ENCODE results near the gene CTSA.
"Not testable (repeated sequence)": the region's sequence is repeated elsewhere in the genome, so short reads cannot be mapped to it uniquely, and the experiment has no call there.

CTSA gene

GRCh38 chr20:45867136-45867818 lies 23.9 kb upstream of the CTSA start:
- no peak for DNase-seq

DNA sequence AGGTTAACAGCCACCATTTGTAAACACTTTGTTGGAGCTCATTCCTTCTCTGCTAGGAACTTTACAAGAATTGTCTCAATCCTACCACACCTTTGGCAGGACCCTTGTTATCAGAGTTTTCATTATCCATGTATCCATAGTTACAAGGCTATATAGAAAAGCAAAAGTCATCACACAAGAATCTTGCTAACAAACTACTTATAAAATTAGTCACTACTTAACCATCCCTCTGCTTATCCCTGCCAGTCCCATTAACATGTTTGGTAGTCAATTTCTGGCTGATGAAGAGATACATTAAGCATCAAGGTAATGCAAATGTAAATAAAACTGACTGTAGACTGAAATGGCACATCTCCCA lies 23.3 kb upstream of the CTSA start:
- DNase-seq = no peak

DNA sequence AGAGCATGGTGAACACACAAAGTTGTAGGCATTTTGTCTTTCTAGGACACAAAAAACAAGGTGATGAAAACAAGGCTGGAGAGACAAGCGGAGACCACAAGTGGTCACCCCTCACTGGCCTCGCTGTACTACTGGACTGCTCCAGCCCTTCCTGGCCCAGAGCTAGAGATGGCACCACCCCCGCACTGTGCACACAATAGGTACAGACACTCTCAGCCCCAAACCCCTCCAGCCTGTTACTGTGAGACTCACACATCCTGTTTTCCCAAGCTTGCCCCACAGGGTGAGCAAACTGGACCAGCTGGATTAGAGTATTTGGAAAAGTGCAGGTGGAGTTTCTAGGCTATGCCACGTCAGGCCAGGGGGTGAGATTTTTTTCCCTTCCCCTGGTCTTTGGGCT lies 18.5 kb upstream of the CTSA start:
- no peak for DNase-seq

DNA sequence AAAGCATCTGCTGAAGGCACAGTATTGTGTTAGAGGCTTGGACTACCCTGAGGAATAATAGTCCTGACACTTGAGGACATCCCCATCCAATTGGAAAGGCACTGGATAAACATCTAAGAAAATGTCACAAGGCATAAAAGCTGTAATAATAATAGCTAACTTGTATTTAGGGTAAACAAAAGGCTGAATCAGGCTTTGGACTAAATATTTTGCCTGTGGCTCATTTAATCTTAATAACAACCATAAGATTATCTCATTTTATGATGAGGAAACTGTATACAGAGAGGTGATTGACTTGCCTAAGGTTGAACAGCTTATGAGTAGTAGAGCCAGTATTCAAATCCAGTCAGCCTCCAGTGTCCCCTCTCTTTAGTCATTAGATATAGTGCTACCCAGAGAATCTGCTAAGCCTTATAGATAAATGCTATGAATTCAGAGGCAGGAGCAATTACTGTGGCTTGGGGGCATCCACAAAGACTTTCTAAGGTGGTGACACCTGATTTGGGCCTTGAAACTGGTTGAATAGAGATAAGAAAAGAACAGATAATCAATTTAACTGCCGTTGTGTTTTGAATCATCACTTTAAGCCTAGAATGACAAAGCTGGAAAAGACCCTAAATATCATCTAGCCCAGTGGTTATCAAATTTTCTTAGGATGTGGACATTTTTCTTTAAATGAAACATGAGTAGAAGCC lies 17.6 kb upstream of the CTSA start:
- DNase-seq = no peak

- not testable (repeated sequence) for DNase-seq
Measured at GRCh38 chr20:45874104-45874481, 17.0 kb upstream of the CTSA start.

GRCh38 chr20:45874576-45874975 lies 16.6 kb upstream of the CTSA start:
- no peak for DNase-seq

DNA sequence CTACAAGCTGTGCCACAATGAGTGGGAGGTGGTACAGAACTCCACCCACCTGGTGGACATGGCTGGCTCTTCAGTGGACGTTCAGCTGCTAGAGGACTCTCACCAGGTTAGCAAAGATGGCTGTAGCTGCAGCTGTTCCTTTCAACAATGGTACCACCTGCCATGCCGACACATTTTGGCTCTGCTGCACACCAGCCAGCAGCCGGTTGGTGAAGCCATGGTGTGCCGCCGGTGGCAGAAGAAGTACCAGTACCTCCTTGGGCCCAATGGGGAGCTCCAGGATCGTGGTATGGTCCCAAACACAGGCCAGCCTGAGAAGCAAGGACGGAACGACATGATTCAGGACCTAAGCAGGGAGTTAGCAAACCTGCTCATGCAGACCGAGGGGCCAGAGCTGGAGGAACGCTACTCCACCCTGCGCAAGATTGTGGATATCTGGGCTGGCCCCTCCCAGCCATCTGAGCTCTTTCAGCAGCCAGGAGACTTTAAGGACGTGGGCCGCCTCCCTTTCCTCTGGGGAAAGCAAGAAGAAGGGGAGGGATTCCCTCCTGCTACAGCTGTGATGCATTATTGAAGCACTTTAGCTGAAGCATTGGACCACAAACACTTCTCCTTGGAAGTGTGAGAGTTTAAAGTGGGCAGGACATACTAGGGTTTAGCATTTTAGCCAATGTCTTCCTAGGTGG lies 12.9 kb upstream of the CTSA start:
- DNase-seq = no peak

DNA sequence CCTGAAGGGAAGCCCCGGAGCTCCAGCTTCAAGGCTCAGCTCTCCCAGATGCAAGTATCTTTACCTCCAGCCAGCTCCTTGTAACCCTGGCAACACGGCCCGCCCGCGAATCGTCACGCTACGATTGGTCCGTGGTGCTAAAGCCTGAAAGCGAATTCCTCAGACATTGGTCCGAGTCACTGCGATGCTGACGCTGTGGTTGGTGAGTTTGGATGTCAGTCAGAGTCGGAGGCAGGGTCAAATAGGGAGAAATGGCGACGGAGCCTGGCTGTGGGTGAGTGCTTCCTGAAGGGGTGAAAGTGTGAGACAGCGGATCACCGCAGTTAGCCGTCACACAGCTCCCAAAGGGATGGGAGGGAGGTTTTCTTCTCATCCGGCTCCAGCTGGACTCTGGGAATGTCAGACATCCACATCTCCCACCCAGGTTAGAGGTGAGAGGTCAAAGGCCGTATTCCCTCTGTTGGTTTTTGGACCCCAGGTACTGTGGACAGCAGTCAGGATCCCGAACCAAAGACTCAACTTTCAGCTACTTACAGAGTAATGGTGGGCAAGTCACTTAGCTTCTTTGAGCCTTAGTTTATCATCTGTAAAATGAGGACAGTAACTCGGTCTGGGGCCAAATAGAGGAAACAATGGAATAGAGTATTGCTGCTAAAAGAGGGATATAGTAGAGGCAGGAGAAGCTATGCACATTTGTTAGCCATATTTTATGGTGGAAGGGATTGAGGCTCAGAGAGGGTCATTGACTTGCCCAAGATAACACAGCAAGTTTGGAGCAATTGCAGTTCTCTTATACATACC lies 9.9 kb upstream of the CTSA start, which contains the start of gene ZSWIM1:
ZSWIM1 (plus strand) TSS at position 240 of the 801 bp plus-strand sequence. CDS start 1,366 bp downstream, outside the sequence.
- DNase-seq = peak; percentile 98

- DNase-seq = no peak
Measured at GRCh38 chr20:45882469-45883099, 8.6 kb upstream of the CTSA start.

GRCh38 chr20:45883100-45883469 lies 8.1 kb upstream of the CTSA start:
- DNase-seq = no peak

DNA sequence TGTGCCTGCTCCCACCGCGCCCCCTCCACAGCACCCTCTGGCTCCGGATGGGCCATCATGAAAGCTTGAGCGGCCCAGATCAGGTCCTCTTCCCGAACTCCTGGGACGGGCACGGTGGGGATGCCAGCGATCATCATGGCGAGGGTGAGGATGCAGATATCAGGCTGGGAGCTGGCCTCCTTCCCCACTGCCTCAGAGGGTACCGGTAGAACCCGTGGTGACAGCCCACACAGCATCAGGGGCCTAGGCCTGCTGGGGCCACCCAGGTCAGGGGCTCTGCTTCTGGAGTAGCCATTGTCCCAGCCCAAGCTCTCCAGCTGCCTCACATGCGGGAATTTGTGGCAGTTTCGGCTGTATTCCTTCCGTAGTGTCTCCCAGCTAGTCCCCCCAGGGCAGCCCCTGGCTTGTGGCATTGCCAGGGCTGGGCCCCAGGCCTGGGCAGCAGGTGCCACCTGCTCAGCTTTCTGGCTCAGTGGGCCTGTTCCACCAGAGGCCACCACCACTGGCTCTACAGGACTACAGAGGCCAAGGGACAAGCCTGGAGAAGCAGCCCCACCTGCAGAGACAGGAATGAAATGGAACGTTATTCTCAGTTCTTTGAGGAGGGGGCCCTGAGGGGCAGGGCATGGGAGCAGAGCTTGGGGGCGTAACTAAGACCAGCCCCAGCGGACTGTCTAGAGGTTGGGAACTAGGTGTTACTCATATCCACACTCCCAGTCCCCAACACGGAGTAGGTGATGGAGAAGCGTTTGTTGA lies 4.4 kb upstream of the CTSA start:
- no peak for DNase-seq

GRCh38 chr20:45887346-45887715 lies 3.8 kb upstream of the CTSA start, which contains the start of gene SPATA25:
Gene SPATA25, minus strand, starts transcription at chr20:45887622. Its CDS starts 32 bp downstream, at chr20:45887590.
- DNase-seq = no peak

- DNase-seq = no peak
Measured at GRCh38 chr20:45888681-45889080, 2.5 kb upstream of the CTSA start.

DNA sequence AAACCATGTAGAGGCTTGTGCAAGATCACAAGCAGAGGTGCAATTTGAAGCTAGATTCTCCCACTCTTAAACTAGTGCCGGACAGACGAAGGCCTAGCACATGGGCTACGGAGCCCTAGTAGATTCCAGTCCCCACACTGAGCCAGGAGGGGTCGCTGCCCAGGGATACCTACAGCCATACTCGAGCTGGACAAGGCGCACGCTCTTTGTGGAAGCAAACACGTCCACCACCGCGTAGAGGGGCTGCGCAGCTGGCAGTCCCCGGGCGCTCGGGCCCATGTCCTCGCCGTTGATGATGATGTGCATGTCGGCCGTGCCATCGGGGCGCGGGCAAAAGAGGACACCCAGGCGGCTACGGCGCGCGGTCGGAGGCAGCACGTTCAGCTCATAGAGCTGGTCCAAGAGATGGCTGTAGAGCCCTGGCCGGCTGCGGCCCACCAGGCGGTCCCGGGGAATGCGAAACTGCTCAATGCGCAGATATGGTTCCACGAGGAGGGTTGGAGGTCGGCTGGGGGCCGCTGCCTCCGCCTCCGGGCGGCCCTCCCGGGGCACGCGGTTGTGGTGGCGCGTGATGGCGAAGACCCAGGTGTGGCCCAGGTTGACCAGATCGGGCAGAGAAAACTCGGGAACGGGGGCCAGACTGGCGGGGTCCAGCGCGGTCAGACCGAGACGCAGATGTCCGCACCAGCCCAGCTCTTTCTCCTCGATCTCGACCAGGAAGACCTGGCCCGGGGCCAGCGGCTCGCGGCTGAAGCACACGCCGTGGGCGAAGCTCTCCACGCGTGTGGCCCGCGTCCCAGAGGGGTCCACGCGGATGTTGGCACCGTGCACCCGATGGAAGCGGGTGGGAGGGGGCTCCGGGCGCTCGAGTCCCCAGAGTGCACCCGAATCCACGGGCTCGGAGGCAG lies 804 bp upstream of the CTSA start:
- DNase-seq = no peak

DNA sequence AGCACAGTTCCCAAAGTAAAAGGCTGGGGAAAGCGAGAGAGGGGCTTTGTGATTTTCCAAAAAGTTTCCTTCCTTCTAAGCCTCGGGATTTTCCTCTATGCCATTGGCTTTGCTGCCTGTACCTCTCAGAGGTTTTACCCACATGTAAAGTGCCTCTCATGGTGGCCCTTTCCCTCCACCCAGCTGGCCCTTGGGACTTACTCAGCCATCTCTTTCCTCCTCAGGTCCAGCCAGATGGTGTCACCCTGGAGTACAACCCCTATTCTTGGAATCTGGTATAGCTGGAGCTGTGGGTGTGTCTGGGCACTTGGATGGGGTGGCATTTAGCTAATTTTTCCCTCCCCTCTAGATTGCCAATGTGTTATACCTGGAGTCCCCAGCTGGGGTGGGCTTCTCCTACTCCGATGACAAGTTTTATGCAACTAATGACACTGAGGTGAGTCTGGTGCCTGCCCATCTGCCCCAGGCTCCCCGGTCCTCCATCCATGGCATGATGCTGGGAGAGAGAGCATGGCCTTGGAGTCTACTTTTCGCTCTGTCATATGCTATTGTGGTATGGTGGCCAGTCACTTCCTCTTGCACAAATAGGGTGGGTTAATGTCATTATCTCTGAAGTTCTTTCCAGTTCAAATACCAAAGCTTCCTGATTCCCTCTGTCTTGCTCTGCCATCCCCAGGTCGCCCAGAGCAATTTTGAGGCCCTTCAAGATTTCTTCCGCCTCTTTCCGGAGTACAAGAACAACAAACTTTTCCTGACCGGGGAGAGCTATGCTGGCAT lies 1.1 kb downstream of the CTSA start:
- no peak for DNase-seq

DNA sequence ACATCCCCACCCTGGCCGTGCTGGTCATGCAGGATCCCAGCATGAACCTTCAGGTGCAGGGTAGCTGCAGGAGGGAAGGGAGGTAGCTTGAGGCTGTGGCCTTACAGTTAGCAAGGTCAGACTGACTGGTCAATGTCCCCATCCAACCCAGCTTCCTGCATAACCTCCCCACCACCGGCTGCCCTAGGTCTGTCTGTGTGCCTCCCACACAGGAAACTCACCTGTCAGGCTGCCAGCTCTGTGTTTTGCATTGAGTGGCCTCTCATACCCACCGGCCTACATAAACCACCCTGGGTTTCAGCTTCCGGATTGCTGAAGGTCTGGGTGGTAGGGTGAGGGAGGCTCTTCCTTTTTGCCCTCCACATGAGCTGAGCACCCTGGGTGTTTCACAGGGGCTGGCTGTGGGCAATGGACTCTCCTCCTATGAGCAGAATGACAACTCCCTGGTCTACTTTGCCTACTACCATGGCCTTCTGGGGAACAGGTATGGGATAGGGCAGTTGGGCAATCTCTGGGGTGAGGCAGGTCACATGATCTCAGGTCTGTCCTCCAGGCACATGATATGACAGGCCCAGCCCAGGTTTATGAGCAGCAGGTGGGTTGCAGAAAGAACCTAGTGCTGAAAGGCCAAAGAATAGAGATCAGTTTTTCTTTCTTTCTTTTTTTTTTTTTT lies 1.8 kb downstream of the CTSA start:
- DNase-seq = no peak

DNA sequence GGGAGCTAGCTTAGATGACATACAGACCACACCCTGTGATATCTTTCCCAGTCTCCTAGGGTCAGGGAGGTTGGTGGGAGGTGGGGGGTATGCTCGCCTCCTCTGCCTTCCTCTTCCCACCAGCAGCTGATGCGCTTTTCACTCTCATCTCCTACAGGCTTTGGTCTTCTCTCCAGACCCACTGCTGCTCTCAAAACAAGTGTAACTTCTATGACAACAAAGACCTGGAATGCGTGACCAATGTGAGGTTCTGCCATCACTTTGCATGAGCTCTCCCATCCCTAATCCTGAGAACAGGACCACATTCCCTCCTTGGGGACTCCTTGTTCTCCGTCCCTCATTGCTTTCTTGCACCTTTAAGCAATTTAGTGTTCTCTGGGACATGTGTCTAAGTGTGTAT lies 2.7 kb downstream of the CTSA start:
- no peak for DNase-seq

DNA sequence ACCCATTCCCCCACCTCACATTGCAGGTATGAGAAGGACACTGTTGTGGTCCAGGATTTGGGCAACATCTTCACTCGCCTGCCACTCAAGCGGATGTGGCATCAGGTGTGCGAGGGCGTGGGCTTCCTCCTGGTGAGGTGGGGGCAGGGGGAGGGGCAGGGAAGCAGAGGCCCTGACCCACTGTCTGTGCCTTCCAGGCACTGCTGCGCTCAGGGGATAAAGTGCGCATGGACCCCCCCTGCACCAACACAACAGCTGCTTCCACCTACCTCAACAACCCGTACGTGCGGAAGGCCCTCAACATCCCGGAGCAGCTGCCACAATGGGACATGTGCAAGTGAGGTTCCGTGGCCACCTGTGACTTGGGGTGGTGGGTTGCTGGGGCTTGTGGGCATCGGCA lies 3.7 kb downstream of the CTSA start:
- no peak for DNase-seq

DNA sequence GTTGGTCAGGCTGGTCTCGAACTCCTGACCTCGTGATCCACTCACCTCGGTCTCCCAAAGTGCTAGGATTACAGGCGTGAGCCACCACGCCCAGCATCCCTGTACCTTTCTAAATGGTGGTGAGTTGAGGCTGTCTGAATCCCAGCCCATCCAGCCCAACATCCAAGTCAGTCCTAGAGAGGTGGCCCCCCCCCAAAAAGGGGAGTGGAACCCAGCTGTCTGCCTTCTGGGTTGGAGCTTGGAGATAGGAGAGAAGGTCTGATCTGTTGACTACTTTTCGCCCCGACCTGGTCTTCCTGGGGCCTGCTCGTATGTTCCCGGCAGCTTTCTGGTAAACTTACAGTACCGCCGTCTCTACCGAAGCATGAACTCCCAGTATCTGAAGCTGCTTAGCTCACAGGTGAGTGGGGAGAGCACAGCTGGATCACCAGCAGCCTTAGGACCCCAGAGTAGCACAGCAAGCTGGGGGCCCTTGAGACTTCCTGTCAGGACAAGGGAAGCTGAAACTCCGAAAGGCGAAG lies 5.6 kb downstream of the CTSA start:
- DNase-seq = no peak
